Stimulated activated CD4-positive, alpha-beta T cell treated with anti-CD3 and anti-CD28 coated beads, Interleukin-4, amount 100 ng/mL, for 48 hours (primary cell): ENCODE results near the gene WEE1.
A peak's percentile ranks its signal among the peaks of the same experiment; 100 is the strongest.
"Not testable (repeated sequence)": the region's sequence is repeated elsewhere in the genome, so short reads cannot be mapped to it uniquely, and the experiment has no call there.

ENCODE experiments used
- DNase-seq, 2 donors: peaks; one replicate each; pipeline ENCODE4 v3.0.0-alpha.2; 2020; ENCODE audit warnings: low read depth in 2 of 2

The WEE1 gene

GRCh38 chr11:9596926-9597464, 23.5 kb downstream of the WEE1 start:
- no peak for DNase-seq

- DNase-seq: no peak
Measured at GRCh38 chr11:9600166-9600565, 26.7 kb downstream of the WEE1 start.

- DNase-seq: peak in 1 of 2 donors; percentile 5
Measured at GRCh38 chr11:9600644-9601036, 27.2 kb downstream of the WEE1 start.

GRCh38 chr11:9601037-9601875, 27.8 kb downstream of the WEE1 start:
- DNase-seq: peak; percentile 44 to 67

GRCh38 chr11:9601876-9602199, 28.4 kb downstream of the WEE1 start:
- DNase-seq: no peak

- not testable (repeated sequence) for DNase-seq
Measured at GRCh38 chr11:9603214-9603613, 29.7 kb downstream of the WEE1 start.

GRCh38 chr11:9604134-9604533, 30.7 kb downstream of the WEE1 start:
- no peak for DNase-seq

- DNase-seq: no peak
Measured at GRCh38 chr11:9605742-9606141, 32.3 kb downstream of the WEE1 start.

- no peak for DNase-seq
Measured at GRCh38 chr11:9606809-9607510, 33.5 kb downstream of the WEE1 start.

- DNase-seq: no peak
Measured at GRCh38 chr11:9607511-9607899, 34.0 kb downstream of the WEE1 start.

- no peak for DNase-seq
Measured at GRCh38 chr11:9609002-9609759, 35.7 kb downstream of the WEE1 start.

- no peak for DNase-seq
Measured at GRCh38 chr11:9609841-9610240, 36.4 kb downstream of the WEE1 start.

GRCh38 chr11:9613118-9613829, 39.8 kb downstream of the WEE1 start:
- DNase-seq: peak; percentile 85 to 86

GRCh38 chr11:9613830-9614762, 40.6 kb downstream of the WEE1 start:
- peak; percentile 91 to 92 for DNase-seq

GRCh38 chr11:9615031-9615451, 41.6 kb downstream of the WEE1 start:
- no peak for DNase-seq

GRCh38 chr11:9616042-9616675, 42.7 kb downstream of the WEE1 start:
- DNase-seq: no peak

- DNase-seq: peak in 1 of 2 donors; percentile 4
Measured at GRCh38 chr11:9616858-9617257, 43.4 kb downstream of the WEE1 start.

- no peak for DNase-seq
Measured at GRCh38 chr11:9617940-9618339, 44.5 kb downstream of the WEE1 start.

GRCh38 chr11:9619004-9619403, 45.5 kb downstream of the WEE1 start:
- DNase-seq: no peak

- no peak for DNase-seq
Measured at GRCh38 chr11:9619971-9620370, 46.5 kb downstream of the WEE1 start.
